Thymus (tissue), 11 donors: ENCODE data around the gene CTSA. TPM values are rescaled to one million over a fixed set of nuclear protein-coding genes. Genes with fewer than 3 reads are reported as not detected.

ENCODE experiments used
- DNase-seq, 9 donors: peaks; one replicate each; pipeline ENCODE4 v3.0.0-alpha.2; 2013; ENCODE audit warnings: low spot score in 9 of 9, low read depth in 6 of 9, missing footprints in 1 of 9
- H3K27ac ChIP-seq, 2 donors: one replicate each; pipeline ENCODE4 v1.5.1; 2013; ENCODE audit warnings: control low read depth in 1 of 2, low read depth in 1 of 2, low read length in 1 of 2, mild to moderate bottlenecking in 1 of 2, moderate library complexity in 1 of 2
- H3K27me3 ChIP-seq, 2 donors: one replicate each; pipeline ENCODE4 v1.5.1; 2013; ENCODE audit warnings: low read length in 1 of 2; ENCODE audit not compliant: control insufficient read depth in 2 of 2, insufficient read depth in 1 of 2
- H3K36me3 ChIP-seq, 2 donors: one replicate each; pipeline ENCODE4 v1.5.1; 2013; ENCODE audit warnings: low read length in 1 of 2, mild to moderate bottlenecking in 1 of 2, moderate library complexity in 1 of 2; ENCODE audit not compliant: control insufficient read depth in 2 of 2, insufficient read depth in 2 of 2
- H3K4me1 ChIP-seq, 2 donors: one replicate each; pipeline ENCODE4 v1.5.1; 2013; ENCODE audit warnings: low read length in 2 of 2; ENCODE audit not compliant: control insufficient read depth in 2 of 2, insufficient read depth in 2 of 2
- H3K4me3 ChIP-seq, 2 donors: one replicate each; pipeline ENCODE4 v1.5.1; 2013; ENCODE audit warnings: low read length in 2 of 2, control low read depth in 1 of 2, mild to moderate bottlenecking in 1 of 2
- H3K9me3 ChIP-seq, 2 donors: one replicate each; pipeline ENCODE4 v1.5.1; 2013; ENCODE audit warnings: low read length in 1 of 2, mild to moderate bottlenecking in 1 of 2; ENCODE audit not compliant: control insufficient read depth in 2 of 2, insufficient read depth in 1 of 2
- WGBS: extraction: QIAGEN DNeasy Blood & Tissue Kit; methylation state at CpG from one replicate; pipeline ENCODE4 v1.1.7; 2013; 5-methylcytosine and 5-hydroxymethylcytosine counted together
- polyA plus RNA-seq: library from polyadenylated mRNA; stranded (reverse); fragments of 200-250 nt; gene quantifications from one replicate; pipeline ENCODE4 v1.2.3, GENCODE V29; 2013
- total RNA-seq: library from RNA; stranded (reverse); fragments of 120-200 nt; gene quantifications from one replicate; pipeline ENCODE4 v1.2.4, GENCODE V29; 2013
- donor health status: healthy.

Gene CTSA
- total and polyA plus RNA-seq, 2 donors = 19.9 to 56.0 TPM

DNA sequence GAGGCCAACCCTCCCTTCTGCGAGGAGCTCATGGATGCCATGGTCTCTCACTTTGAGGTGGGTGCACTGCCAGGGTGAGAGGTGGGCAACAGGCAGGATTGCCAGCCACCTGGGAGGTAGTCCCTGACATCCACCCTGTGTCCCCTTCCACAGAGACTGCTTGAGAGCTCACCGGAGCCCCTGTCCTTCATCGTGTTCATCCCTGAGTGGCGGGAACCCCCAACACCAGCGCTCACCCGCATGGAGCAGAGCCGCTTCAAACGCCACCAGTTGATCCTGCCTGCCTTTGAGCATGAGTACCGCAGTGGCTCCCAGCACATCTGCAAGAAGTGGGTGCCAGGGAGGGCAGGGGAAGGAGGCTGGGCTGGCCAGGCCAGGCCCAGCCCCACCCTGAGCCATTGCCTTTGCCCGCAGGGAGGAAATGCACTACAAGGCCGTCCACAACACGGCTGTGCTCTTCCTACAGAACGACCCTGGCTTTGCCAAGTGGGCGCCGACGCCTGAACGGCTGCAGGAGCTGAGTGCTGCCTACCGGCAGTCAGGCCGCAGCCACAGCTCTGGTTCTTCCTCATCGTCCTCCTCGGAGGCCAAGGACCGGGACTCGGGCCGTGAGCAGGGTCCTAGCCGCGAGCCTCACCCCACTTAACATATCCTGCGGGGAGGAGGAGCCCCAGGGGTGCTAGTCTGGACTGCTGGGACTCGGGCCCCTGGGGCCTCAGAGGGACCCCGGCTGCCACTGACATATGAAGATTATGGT lies 56.2 kb downstream of the CTSA start:
- Histone ChIP-seq H3K27me3 (no peaks in the 10 kb centered on the region), H3K36me3 (peaks cover 94 to 99% of the 10 kb centered on the region in 2 donors), H3K27ac (no peak overlapping the region), H3K4me3 (no peak overlapping the region), H3K9me3 (no peaks in the 10 kb centered on the region), H3K4me1 (peaks cover 9 to 15% of the 10 kb centered on the region in 2 donors)
- no peak for DNase-seq
- WGBS = 96% methylated on average over 29 of the region's 29 CpGs

DNA sequence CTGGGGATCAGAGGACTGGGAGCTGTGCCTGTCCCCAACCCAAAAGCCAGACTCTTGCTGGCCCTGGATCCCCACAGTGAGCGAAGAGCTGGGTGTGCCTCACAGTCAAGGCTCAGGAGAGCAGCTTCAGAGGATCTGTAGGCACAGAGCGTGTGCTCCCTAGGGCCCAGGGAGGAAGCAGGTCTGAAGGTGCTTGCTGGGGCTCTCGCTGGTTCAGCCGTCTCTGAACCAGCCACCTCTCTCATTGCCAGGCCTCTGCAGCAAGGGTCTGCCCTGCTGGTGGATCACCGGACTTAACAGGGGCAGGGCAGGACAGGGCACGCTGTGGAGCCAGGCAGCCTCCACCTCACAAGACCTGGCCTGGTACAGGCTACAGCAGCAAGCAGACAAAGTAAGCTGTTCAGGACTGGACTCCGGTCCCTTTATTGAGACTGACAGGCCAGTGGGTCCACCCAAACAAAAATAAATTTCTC lies 57.2 kb downstream of the CTSA start:
- H3K27ac ChIP-seq = no peak overlapping the region
- WGBS = 91% methylated on average over 7 of the region's 7 CpGs
- no peaks in the 10 kb centered on the region for H3K9me3 ChIP-seq
- DNase-seq = no peak
- no peaks in the 10 kb centered on the region for H3K27me3 ChIP-seq
- H3K4me3 ChIP-seq = no peak overlapping the region
- peaks cover 94 to 99% of the 10 kb centered on the region in 2 donors for H3K36me3 ChIP-seq
- H3K4me1 ChIP-seq = peaks cover 9 to 15% of the 10 kb centered on the region in 2 donors

Other genes starting within 250 kb of the CTSA start
- gene WFDC11, start 221.1 kb upstream of the CTSA start, total RNA-seq = not detected
- 0.14 TPM for gene WFDC11, start 221.1 kb upstream of the CTSA start, polyA plus RNA-seq
- not detected for gene WFDC13, start 189.3 kb upstream of the CTSA start, total RNA-seq
- 0.07 TPM for gene WFDC13, start 189.3 kb upstream of the CTSA start, polyA plus RNA-seq
- gene WFDC10B, start 186.3 kb upstream of the CTSA start, total RNA-seq = not detected
- gene WFDC10B, start 186.3 kb upstream of the CTSA start, polyA plus RNA-seq = 0.23 TPM
- not detected for gene SPINT4, start 169.0 kb upstream of the CTSA start, total RNA-seq
- gene SPINT4, start 169.0 kb upstream of the CTSA start, polyA plus RNA-seq = not detected
- gene WFDC3, start 99.5 kb upstream of the CTSA start, total RNA-seq = 0.61 TPM
- gene WFDC3, start 99.5 kb upstream of the CTSA start, polyA plus RNA-seq = 2.1 TPM
- gene DNTTIP1, start 99.4 kb upstream of the CTSA start, total RNA-seq = 27.9 TPM
- 44.3 TPM for gene DNTTIP1, start 99.4 kb upstream of the CTSA start, polyA plus RNA-seq
- gene UBE2C, start 78.7 kb upstream of the CTSA start, total RNA-seq = 112 TPM
- 25.1 TPM for gene UBE2C, start 78.7 kb upstream of the CTSA start, polyA plus RNA-seq
- 2.4 TPM for gene TNNC2, start 64.0 kb upstream of the CTSA start, total RNA-seq
- 12.6 TPM for gene TNNC2, start 64.0 kb upstream of the CTSA start, polyA plus RNA-seq
- 3.0 TPM for gene SNX21, start 57.5 kb upstream of the CTSA start, total RNA-seq
- gene SNX21, start 57.5 kb upstream of the CTSA start, polyA plus RNA-seq = 8.4 TPM
- 32.0 TPM for gene ACOT8, start 33.9 kb upstream of the CTSA start, total RNA-seq
- 30.1 TPM for gene ACOT8, start 33.9 kb upstream of the CTSA start, polyA plus RNA-seq
- gene ZSWIM3, start 33.7 kb upstream of the CTSA start, total RNA-seq = 8.0 TPM
- gene ZSWIM3, start 33.7 kb upstream of the CTSA start, polyA plus RNA-seq = 4.4 TPM
- 5.7 TPM for gene ZSWIM1, start 10.1 kb upstream of the CTSA start, total RNA-seq
- 5.7 TPM for gene ZSWIM1, start 10.1 kb upstream of the CTSA start, polyA plus RNA-seq
- gene SPATA25, start 3.7 kb upstream of the CTSA start, total RNA-seq = 3.1 TPM
- 5.1 TPM for gene SPATA25, start 3.7 kb upstream of the CTSA start, polyA plus RNA-seq
- 8.1 TPM for gene NEURL2, start 127 bp upstream of the CTSA start, total RNA-seq
- 51.4 TPM for gene NEURL2, start 127 bp upstream of the CTSA start, polyA plus RNA-seq
- gene PLTP, start 20.8 kb downstream of the CTSA start, total RNA-seq = 146 TPM
- 182 TPM for gene PLTP, start 20.8 kb downstream of the CTSA start, polyA plus RNA-seq
- 13.9 TPM for gene PCIF1, start 43.3 kb downstream of the CTSA start, total RNA-seq
- 37.4 TPM for gene PCIF1, start 43.3 kb downstream of the CTSA start, polyA plus RNA-seq
- gene ZNF335, start 80.9 kb downstream of the CTSA start, total RNA-seq = 8.3 TPM
- 16.5 TPM for gene ZNF335, start 80.9 kb downstream of the CTSA start, polyA plus RNA-seq
- 32.2 TPM for gene MMP9, start 117.6 kb downstream of the CTSA start, total RNA-seq
- 10.1 TPM for gene MMP9, start 117.6 kb downstream of the CTSA start, polyA plus RNA-seq
- gene SLC12A5, start 137.9 kb downstream of the CTSA start, total RNA-seq = 0.90 TPM
- 4.0 TPM for gene SLC12A5, start 137.9 kb downstream of the CTSA start, polyA plus RNA-seq
- gene NCOA5, start 198.6 kb downstream of the CTSA start, total RNA-seq = 25.4 TPM
- 21.5 TPM for gene NCOA5, start 198.6 kb downstream of the CTSA start, polyA plus RNA-seq
- gene CD40, start 227.0 kb downstream of the CTSA start, total RNA-seq = 22.8 TPM
- 30.6 TPM for gene CD40, start 227.0 kb downstream of the CTSA start, polyA plus RNA-seq